GM13977 (cell line): ENCODE results near the gene PYGL.
"Not testable (repeated sequence)": the region's sequence is repeated elsewhere in the genome, so short reads cannot be mapped to it uniquely, and the experiment has no call there.

Experiments used
- DNase-seq: peaks from one replicate; pipeline ENCODE4 v3.0.0; 2012; ENCODE audit warnings: low spot score
- CTCF ChIP-seq: IDR thresholded peaks from 2 replicates; pipeline ENCODE4 v1.5.1; 2012; ENCODE audit warnings: mild to moderate bottlenecking, control low read depth; ENCODE audit not compliant: insufficient read depth; ENCODE audit errors: extremely low read depth, missing control alignments
- in situ Hi-C: fragments of 300-500 bp; cut with MboI; formaldehyde crosslinking; loops from one replicate; pipeline ENCODE4 v1.12.0; 2022; ENCODE audit warnings: low sequenced_read_pairs, low pct_unique_long_range_greater_than_20kb, mixed read lengths, inconsistent platforms; ENCODE audit not compliant: unreplicated experiment

PYGL gene

DNA sequence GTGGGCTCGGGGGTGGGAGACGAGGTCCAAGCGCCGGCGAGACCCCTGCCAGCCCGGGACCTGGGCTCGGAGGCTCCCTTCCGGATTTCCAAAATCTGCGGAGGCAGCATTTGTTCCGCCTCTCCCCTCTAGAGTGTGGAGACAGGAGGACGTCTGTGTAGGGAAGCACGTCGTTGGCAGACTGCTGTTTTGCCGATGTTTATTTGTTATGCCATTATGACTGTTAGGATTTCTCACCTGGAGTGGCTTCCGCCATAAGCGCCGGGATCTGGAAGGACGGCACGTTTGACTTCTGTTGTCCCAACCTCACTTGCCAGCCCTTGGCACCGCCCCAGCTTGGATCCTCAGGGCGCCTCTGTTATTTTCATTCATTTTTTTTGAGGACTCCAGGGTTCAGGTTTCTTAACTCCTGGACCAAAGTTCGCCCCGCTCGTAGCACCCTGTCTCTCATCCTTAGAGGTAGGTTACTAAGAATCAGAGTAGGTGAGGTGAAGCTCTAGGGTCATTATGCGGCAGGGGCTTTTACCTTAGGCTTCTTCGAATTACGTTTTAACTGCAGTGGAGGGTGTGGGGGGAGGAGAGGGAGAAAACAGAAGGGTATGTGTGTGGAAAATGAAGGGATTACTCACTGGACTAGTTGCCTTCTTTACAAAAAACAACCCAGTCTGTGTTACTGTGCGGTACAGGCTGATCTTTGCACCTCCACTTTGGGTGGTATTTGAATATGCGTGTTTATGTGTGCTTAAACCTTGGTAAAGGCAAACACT is 547 bp upstream of the PYGL start:
- no peak for TF ChIP-seq CTCF
- in situ Hi-C loops = no loop called here
- DNase-seq = peak; percentile 40

DNA sequence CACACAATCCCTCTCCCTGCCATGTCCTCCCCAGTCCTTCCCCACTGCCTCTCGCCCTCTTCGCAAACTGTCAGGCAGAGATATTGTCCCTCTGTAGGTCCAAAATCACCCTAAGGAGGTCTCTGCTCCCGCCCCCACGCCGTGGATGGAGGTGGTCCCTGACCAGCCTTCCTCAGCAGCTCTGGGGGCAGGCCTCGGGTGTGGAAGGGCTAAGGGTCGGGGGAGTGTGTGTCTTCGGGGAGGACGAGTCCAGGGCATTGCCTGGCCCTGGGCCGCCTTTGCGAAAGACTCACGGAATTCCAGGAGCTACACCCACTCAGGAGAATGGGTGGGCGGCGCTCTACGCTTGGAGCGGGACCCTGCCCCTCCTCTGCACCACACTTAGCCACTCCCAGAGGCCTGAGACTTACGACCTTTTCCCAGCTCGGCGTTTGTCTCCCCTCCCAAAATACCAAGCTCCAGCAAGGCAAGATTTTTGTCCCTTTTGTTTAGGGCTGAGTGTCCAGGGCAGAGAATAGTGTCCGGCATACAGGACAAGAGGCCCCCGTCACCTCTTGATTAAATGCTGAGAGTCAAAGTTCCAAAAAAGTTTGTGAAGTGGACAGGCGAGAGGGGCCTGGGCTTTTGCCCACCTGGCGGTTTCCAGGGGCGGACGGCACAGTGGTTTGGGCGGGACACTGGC is 881 bp downstream of the PYGL start:
- TF ChIP-seq CTCF = no peak
- in situ Hi-C loops = no loop called here
- no peak for DNase-seq

DNA sequence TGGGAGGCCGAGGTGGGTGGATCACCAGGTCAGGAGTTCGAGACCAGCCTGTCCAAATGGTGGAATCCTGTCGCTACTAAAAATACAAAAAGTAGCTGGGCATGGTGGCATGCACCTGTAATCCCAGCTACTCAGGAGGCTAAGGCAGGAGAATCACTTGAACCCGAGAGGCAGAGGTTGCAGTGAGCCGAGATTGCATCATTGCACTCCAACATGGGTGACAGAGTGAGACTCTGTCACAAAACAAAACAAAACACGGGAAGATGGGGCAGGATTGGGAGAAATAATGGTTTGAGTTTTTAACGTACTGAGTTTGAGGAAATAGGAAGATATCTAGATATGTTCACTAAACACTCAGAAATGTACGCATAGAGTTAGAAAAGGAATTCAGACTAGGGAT is 2.6 kb downstream of the PYGL start:
- in situ Hi-C loops, DNase-seq: not testable (repeated sequence)

DNA sequence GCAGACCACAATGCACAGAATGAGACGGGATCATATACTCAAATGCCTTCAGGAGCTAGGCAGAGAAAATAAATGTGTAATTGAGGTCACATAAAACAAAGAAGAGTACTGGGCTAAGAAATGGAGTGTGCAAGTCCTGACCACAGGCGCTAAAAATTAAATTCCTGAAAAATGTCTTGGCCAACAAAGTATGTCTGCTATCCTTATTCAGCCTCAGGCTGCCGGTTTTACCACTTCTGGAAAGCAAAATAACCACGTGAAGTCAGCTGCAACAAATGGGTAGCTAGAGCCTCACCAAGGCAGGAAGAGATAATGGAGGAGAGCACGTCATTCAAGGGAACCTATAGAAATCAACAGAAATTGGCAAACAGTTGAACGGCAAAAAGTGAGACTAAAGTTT is 3.1 kb downstream of the PYGL start:
- DNase-seq = no peak
- in situ Hi-C loops = no loop called here
- TF ChIP-seq CTCF = no peak

GRCh38 chr14:50937800-50938199 is 6.5 kb downstream of the PYGL start:
- TF ChIP-seq CTCF = no peak
- DNase-seq = no peak
- in situ Hi-C loops = no loop called here

GRCh38 chr14:50937325-50937724 is 7.0 kb downstream of the PYGL start:
- no peak for TF ChIP-seq CTCF
- no peak for DNase-seq
- in situ Hi-C loops = no loop called here

DNA sequence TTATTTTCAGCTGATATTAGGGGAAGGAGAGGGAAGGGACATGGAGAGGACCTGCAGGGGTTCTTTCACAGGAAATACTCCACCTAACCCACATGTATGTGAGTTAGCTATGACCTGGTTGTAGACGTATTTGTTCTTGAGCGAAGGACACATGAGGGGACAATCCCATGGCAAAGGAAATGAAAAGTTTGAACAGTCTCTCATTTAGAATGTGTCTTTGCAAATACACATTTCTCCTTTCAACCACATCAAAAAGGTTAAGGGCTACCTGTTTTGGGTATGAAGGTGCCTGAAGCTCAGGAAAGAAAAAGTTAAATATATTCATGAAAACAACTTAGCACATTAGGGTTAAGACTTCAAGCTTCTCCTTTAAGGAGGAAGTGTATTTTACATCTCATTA is 7.4 kb downstream of the PYGL start:
- TF ChIP-seq CTCF = no peak
- DNase-seq = no peak
- in situ Hi-C loops = no loop called here
